ENCODE results near the gene ARMC12.

- TF ChIP-seq CTCF (IDR thresholded peaks at IDR 0.05) (no peak), REST (IDR thresholded peaks at IDR 0.05) (no peak), POLR2A (IDR thresholded peaks at IDR 0.05; ENCODE audit: low read length) (no peak)
These were observed 58.0 kb downstream of the ARMC12 start for GRCh38 chr6:35794536-35795452.

Data from A549 (cell line).